Uterus (tissue), 2 donors: Measurements from ENCODE around the gene LTBP4.

ENCODE experiments used
- POLR2A ChIP-seq, 2 donors: fragments of 450-650 bp; IDR thresholded peaks; one replicate each; pipeline ENCODE4 v1.6.1; 2016; ENCODE audit warnings: antibody characterized with exemption in 2 of 2, mild to moderate bottlenecking in 1 of 2, moderate library complexity in 1 of 2
- TF ChIP-seq, protein P1 (sequence below), 4 experiments: fragments of 200-600 bp in 2 of 4; fragments of 450-650 bp in 2 of 4; sonication (generic) in 2 of 4; IDR thresholded peaks; one replicate each; pipeline ENCODE4 v1.5.1; 2016 to 2019; ENCODE audit warnings: antibody characterized with exemption in 4 of 4, mild to moderate bottlenecking in 2 of 4, moderate library complexity in 1 of 4

DNA sequence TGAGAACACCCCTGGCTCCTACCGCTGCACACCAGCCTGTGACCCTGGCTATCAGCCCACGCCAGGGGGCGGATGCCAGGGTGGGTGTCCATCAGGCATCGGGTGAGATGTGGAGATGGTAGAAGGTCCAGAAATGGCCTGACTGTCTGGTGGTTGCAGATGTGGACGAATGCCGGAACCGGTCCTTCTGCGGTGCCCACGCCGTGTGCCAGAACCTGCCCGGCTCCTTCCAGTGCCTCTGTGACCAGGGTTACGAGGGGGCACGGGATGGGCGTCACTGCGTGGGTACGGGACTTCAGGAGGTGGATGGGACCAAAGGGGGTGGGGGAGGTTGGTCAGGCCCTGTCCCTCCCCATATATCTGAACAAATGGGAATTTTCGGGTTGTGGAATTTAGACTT lies 15.8 kb downstream of the LTBP4 start:
- TF ChIP-seq, protein P1, sequence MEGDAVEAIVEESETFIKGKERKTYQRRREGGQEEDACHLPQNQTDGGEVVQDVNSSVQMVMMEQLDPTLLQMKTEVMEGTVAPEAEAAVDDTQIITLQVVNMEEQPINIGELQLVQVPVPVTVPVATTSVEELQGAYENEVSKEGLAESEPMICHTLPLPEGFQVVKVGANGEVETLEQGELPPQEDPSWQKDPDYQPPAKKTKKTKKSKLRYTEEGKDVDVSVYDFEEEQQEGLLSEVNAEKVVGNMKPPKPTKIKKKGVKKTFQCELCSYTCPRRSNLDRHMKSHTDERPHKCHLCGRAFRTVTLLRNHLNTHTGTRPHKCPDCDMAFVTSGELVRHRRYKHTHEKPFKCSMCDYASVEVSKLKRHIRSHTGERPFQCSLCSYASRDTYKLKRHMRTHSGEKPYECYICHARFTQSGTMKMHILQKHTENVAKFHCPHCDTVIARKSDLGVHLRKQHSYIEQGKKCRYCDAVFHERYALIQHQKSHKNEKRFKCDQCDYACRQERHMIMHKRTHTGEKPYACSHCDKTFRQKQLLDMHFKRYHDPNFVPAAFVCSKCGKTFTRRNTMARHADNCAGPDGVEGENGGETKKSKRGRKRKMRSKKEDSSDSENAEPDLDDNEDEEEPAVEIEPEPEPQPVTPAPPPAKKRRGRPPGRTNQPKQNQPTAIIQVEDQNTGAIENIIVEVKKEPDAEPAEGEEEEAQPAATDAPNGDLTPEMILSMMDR (IDR thresholded peaks at IDR 0.05), result no peak
- TF ChIP-seq POLR2A (IDR thresholded peaks at IDR 0.05), result no peak
